K562 (cell line): ENCODE data around the gene RIPOR1. TPM values are rescaled to one million over a fixed set of nuclear protein-coding genes. Genes with fewer than 3 reads are reported as not detected.
A peak's percentile ranks its signal among the peaks of the same experiment; 100 is the strongest.

Experiments used
- ATAC-seq: fragments of 200-7000 bp; cut with Tn5 transposase; 3 replicates; pipeline ENCODE4 v1.9.1; 2020; ENCODE audit warnings: moderate library complexity
- BruUV-seq: library from RNA; stranded (reverse); fragments of 400-500 nt; replicated peaks from 2 replicates; lab custom pipeline; 2021; lab: Mats Ljungman, UMichigan
- CTCF ChIA-PET: fragments of 300-600 bp; formaldehyde crosslinking; extraction: SDS; loops from one replicate; lab custom pipeline; 2021; ENCODE audit warnings: low intra/inter-chr PET ratio; lab: Yijun Ruan, JAX
- POLR2A ChIA-PET: fragments of 300-600, 350-650 bp; sonication (Branson Sonifier 250); formaldehyde crosslinking; extraction: SDS; loops from one replicate; lab custom pipeline; 2021; ENCODE audit warnings: antibody characterized with exemption, inconsistent platforms; lab: Yijun Ruan, JAX
- DNase-seq, 4 experiments: peaks; one replicate each; pipeline versions ENCODE4 v3.0.0 to v3.0.0-alpha.2; 2011 to 2018; ENCODE audit warnings: low spot score in 3 of 4, mixed read lengths in 3 of 4; ENCODE audit errors: extremely low read depth in 1 of 4
- FAIRE-seq: peaks from 2 replicates; lab custom pipeline; 2011; peaks lifted over from hg19 to GRCh38; lab: Jason Lieb, UNC
- H2AFZ ChIP-seq: 2 replicates; pipeline ENCODE4 v1.6.0; 2011; ENCODE audit warnings: low read depth, low read length, control low read depth, inconsistent platforms
- H3K27ac ChIP-seq: fragments of 200-600 bp; 3 replicates; pipeline ENCODE4 v1.8.0; 2011; ENCODE audit warnings: low read depth, mild to moderate bottlenecking, control low read depth, inconsistent platforms, low read length, moderate library complexity, mixed read lengths; ENCODE audit errors: extremely low read depth
- H3K27me3 ChIP-seq, 2 experiments: fragments of 300-600 bp in 1 of 2; 2 replicates in 1 of 2; 3 replicates in 1 of 2; pipeline versions ENCODE4 v1.6.0 to v1.8.0; 2011; ENCODE audit warnings: inconsistent platforms in 2 of 2, low read length in 2 of 2, mild to moderate bottlenecking in 1 of 2, mixed read lengths in 1 of 2, moderate library complexity in 1 of 2; ENCODE audit not compliant: control insufficient read depth in 2 of 2, insufficient read depth in 2 of 2
- H3K36me3 ChIP-seq: fragments of 300-600 bp; 3 replicates; pipeline ENCODE4 v1.8.0; 2011; ENCODE audit warnings: mild to moderate bottlenecking, low read length, inconsistent platforms; ENCODE audit not compliant: control insufficient read depth, insufficient read depth
- H3K4me1 ChIP-seq, 2 experiments: fragments of 200-600 bp in 1 of 2; replicated peaks in 1 of 2; 2 replicates in 1 of 2; 3 replicates in 1 of 2; pipeline versions ENCODE4 v1.5.1 to v1.8.0; 2011; ENCODE audit warnings: inconsistent platforms in 2 of 2, low read length in 2 of 2, mild to moderate bottlenecking in 1 of 2, mixed read lengths in 1 of 2, moderate library complexity in 1 of 2; ENCODE audit not compliant: control insufficient read depth in 2 of 2, insufficient read depth in 2 of 2
- H3K4me2 ChIP-seq: 2 replicates; pipeline ENCODE4 v1.6.1; 2011; ENCODE audit warnings: low read length, control low read depth, inconsistent platforms, mixed read lengths; ENCODE audit not compliant: insufficient read depth
- H3K4me3 ChIP-seq: fragments of 200-600 bp; sonication (generic), shearing (Covaris generic); 2 replicates; pipeline ENCODE4 v1.5.1; 2016; ENCODE audit warnings: control low read depth, inconsistent platforms
- H3K79me2 ChIP-seq: fragments of 200-600 bp; 3 replicates; pipeline ENCODE4 v1.8.0; 2011; ENCODE audit warnings: low read length, inconsistent platforms; ENCODE audit not compliant: control insufficient read depth, insufficient read depth
- H3K9ac ChIP-seq, 2 experiments: 2 replicates each; pipeline versions ENCODE4 v1.6.0 to v1.6.1; 2011; ENCODE audit warnings: low read depth in 2 of 2, low read length in 2 of 2, control low read depth in 1 of 2, inconsistent platforms in 1 of 2, mild to moderate bottlenecking in 1 of 2, mixed read lengths in 1 of 2; ENCODE audit not compliant: insufficient read depth in 1 of 2
- H3K9me1 ChIP-seq: one replicate; pipeline ENCODE4 v1.6.0; 2011; ENCODE audit warnings: inconsistent platforms, mild to moderate bottlenecking, low read length, moderate library complexity; ENCODE audit not compliant: control insufficient read depth, insufficient read depth
- H3K9me3 ChIP-seq: replicated peaks from 2 replicates; pipeline ENCODE4 v1.5.1; 2011; ENCODE audit warnings: low read depth, low read length, inconsistent platforms; ENCODE audit not compliant: control insufficient read depth, insufficient read depth
- H4K20me1 ChIP-seq: replicated peaks from 2 replicates; pipeline ENCODE4 v1.6.1; 2011; ENCODE audit warnings: low read length, inconsistent platforms, mixed read lengths; ENCODE audit not compliant: control insufficient read depth, insufficient read depth
- BCL6 ChIP-seq: fragments of 250-450 bp; sonication (Bioruptor Pico); IDR thresholded peaks from 2 replicates; pipeline ENCODE4 v1.4.0; 2020
- CBX3 ChIP-seq, 2 experiments: IDR thresholded peaks; 1 replicate in 1 of 2; 2 replicates in 1 of 2; pipeline ENCODE4 v1.6.1; 2012; ENCODE audit warnings: inconsistent platforms in 2 of 2, low read length in 2 of 2, borderline replicate concordance in 1 of 2, control low read depth in 1 of 2
- CBX5 ChIP-seq: IDR thresholded peaks from 2 replicates; pipeline ENCODE4 v1.6.1; 2014; ENCODE audit warnings: low read depth, borderline replicate concordance
- RFX7 ChIP-seq: fragments of 250-450 bp; sonication (Bioruptor Pico); IDR thresholded peaks from 2 replicates; pipeline ENCODE4 v1.5.1; 2021; ENCODE audit warnings: mild to moderate bottlenecking
- TRIM28 ChIP-seq: fragments of 450-650 bp; IDR thresholded peaks from 2 replicates; pipeline ENCODE4 v1.6.1; 2017
- ZNF124 ChIP-seq: sonication (generic); formaldehyde crosslinking; IDR thresholded peaks from 2 replicates; pipeline ENCODE4 v1.8.1; 2022; ENCODE audit warnings: missing genetic modification reagents
- ZNF280A ChIP-seq: fragments of 450-650 bp; IDR thresholded peaks from 2 replicates; pipeline ENCODE4 v1.6.1; 2018; ENCODE audit warnings: mild to moderate bottlenecking, low read depth; ENCODE audit not compliant: partially characterized antibody
- ZNF41 ChIP-seq: fragments of 250-450 bp; sonication (Bioruptor Pico); conservative IDR thresholded peaks from 2 replicates; pipeline ENCODE4 v1.4.0; 2020; ENCODE audit warnings: mild to moderate bottlenecking
- WGBS: fragments of 100-300 bp; shearing (Covaris generic); methylation state at CpG from one replicate; pipeline ENCODE4 v1.1.6; 2016; ENCODE audit warnings: low coverage, mixed read lengths; ENCODE audit not compliant: insufficient coverage; ENCODE audit errors: missing lambda C conversion rate; 5-methylcytosine and 5-hydroxymethylcytosine counted together
- in situ Hi-C: fragments of 300-500 bp; cut with MboI; formaldehyde crosslinking; loops from 4 replicates; pipeline ENCODE4 v1.15.0; 2018; ENCODE audit warnings: inconsistent platforms, mixed read lengths
- intact Hi-C: fragments of 100-400 bp; cut with micrococcal nuclease; formaldehyde crosslinking; loops from 2 replicates; pipeline ENCODE4 v1.14.2; 2022
- polyA plus RNA-seq, 8 experiments: library from polyadenylated mRNA; depleted of rRNA in 4 of 8; stranded (reverse) in 5 of 8; unstranded in 3 of 8; fragments of >200 nt; fragmentation: Nextera tagmentation in 2 of 8; fragmentation: Illumina TruSeq in 1 of 8; extraction: Ambion mirVana in 2 of 8; extraction: Trizol in 1 of 8; gene quantifications; 2 replicates each; pipeline versions ENCODE4 v1.2.1 to v1.2.3, GENCODE V29; 2011 to 2014; ENCODE audit warnings: inconsistent platforms in 1 of 8, missing spikeins in 1 of 8
- total RNA-seq, 7 experiments: library from RNA; depleted of rRNA in 6 of 7; stranded (reverse); fragments of >200 nt in 6 of 7; fragmentation: Illumina TruSeq in 2 of 7; extraction: Trizol in 2 of 7; gene quantifications; 2 replicates each; pipeline versions ENCODE4 v1.2.1 to v1.2.3, GENCODE V29; 2011 to 2021; ENCODE audit warnings: low replicate concordance in 1 of 7

The RIPOR1 gene
- total and polyA plus RNA-seq, 9 of the 15 experiments (the other 6 are each of a cell fraction or from before 2014, with no cell fraction given), result 0.36 to 31.1 (median 3.0) TPM

GRCh38 chr16:67490335-67491096 is 38.1 kb upstream of the RIPOR1 start:
- ATAC-seq (no peak), DNase-seq (no peak), FAIRE-seq (no peak)
- in situ Hi-C loops (no loop called here), intact Hi-C loops (no loop called here)
- BruUV-seq, result no TSS peak
- Histone ChIP-seq H3K9me1 (no peaks in the 10 kb centered on the region), H4K20me1 (no peaks in the 10 kb centered on the region), H3K27me3 (no peaks in the 10 kb centered on the region), H3K4me1 (peaks cover 0 to 3% of the 10 kb centered on the region in 2 experiments; a peak in 2 of 5 replicates), H3K4me2 (no peak overlapping the region), H3K9ac (no peak overlapping the region), H3K4me3 (no peak overlapping the region), H3K27ac (no peak overlapping the region), H3K9me3 (peaks cover 2% of the 10 kb centered on the region), H2AFZ (no peak overlapping the region), H3K36me3 (no peaks in the 10 kb centered on the region), H3K79me2 (no peaks in the 10 kb centered on the region)
- peak; percentile 70 for TF ChIP-seq TRIM28
- TF ChIP-seq BCL6, result no peak
- 0 out of 2 replicates have a peak, but pooled peaks have one; percentile 44 for TF ChIP-seq ZNF124
- TF ChIP-seq ZNF280A, result peak; percentile 35
- TF ChIP-seq RFX7 (CRISPR knock-in tag), result no peak
- peak; percentile 85; the same call in 1 of the 2 replicates for TF ChIP-seq CBX5
- 0 out of 3 replicates have a peak, but pooled peaks of 1 of the 2 experiments have one; percentile 31 for TF ChIP-seq CBX3 (IDR thresholded peaks at IDR 0.05; ENCODE audit: borderline replicate concordance in 1 of 2, low read length in 2 of 2)
- TF ChIP-seq ZNF41 (CRISPR knock-in tag), result no peak
- ChIA-PET POLR2A (interaction anchor here (1.0 to 1.7 kb wide), 2 partner anchors 10 to 29 kb away, joined by 3 to 7 read pairs; partner anchors contain the start of gene ATP6V0D1), CTCF (no interaction called here)
- WGBS, result 62% methylated on average over 8 of the region's 8 CpGs
